Left ventricle myocardium superior (tissue), 1 donor: ENCODE measurements around the gene SOST. TPM values are rescaled to one million over a fixed set of nuclear protein-coding genes. Genes with fewer than 3 reads are reported as not detected.
A peak's percentile ranks its signal among the peaks of the same experiment; 100 is the strongest.

Experiments
- ATAC-seq: fragments of 200-7000 bp; cut with Tn5 transposase; one replicate; pipeline ENCODE4 v1.9.1; 2020; ENCODE audit warnings: mild to moderate bottlenecking, moderate library complexity
- DNase-seq: peaks from one replicate; pipeline ENCODE4 v3.0.0-alpha.2; 2020
- intact Hi-C: fragments of 100-400 bp; cut with micrococcal nuclease; formaldehyde crosslinking; loops from one replicate; pipeline ENCODE4 v1.11.0; 2022
- total RNA-seq: library from RNA; stranded (reverse); fragmentation: NEBNext Ultra II Directional; extraction: Animal tissue kit (Norgen Biotek cat#: 25700); gene quantifications from one replicate; pipeline ENCODE4 v1.2.1, GENCODE V29; 2021
- donor health status: DM: no; HTN: yes; CAD: no; lungs with severe emphysema.

Gene SOST
- total RNA-seq, 1 donor from 2014 or later: not detected

DNA sequence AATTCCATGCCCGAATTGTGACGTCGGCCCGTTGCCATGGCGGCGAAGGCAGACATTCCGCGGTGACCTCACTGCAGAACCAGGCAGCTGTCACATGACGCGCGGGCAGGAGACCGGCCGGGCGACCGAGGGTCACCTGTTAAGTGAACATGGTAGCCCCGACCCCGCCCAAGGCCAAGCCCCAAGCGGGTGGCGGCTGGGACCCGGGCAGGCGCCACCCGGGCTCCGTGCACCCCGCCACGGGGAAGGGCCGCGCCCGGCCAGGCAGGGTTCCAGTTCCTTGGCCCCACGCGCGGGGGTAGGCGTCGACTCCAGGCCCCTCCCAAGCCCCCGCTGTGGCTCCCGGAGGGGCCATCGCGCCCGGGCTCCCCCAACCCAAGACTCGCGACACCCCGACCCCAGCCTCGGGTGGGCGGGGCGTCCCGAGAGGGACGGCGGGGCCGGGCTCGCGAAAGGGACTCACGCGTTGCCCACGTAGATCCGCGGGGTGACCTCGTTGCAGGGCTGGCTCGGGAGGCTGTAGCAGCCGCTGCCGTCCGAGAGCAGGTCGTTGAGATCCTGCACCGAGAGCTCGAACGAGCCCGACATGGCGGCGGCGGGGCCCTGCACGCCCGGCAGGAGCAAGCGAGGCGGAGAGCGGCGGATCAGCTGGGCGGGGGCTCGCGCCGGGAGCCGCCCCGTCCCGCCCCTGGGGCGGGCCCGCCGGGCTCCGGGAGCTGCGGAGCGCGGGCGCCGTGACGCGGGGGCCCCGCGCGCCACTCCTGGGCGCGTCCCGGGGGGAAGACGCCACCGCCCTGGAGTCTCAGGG is 19.9 kb upstream of the SOST start, which contains the start of gene DUSP3:
DUSP3 (minus strand) TSS at position 641 of the 808 bp plus-strand sequence; CDS start at position 588, 53 bp downstream.
- DNase-seq (peak; percentile 98), ATAC-seq (peak; percentile 92)
- intact Hi-C loops: no loop called here

DNA sequence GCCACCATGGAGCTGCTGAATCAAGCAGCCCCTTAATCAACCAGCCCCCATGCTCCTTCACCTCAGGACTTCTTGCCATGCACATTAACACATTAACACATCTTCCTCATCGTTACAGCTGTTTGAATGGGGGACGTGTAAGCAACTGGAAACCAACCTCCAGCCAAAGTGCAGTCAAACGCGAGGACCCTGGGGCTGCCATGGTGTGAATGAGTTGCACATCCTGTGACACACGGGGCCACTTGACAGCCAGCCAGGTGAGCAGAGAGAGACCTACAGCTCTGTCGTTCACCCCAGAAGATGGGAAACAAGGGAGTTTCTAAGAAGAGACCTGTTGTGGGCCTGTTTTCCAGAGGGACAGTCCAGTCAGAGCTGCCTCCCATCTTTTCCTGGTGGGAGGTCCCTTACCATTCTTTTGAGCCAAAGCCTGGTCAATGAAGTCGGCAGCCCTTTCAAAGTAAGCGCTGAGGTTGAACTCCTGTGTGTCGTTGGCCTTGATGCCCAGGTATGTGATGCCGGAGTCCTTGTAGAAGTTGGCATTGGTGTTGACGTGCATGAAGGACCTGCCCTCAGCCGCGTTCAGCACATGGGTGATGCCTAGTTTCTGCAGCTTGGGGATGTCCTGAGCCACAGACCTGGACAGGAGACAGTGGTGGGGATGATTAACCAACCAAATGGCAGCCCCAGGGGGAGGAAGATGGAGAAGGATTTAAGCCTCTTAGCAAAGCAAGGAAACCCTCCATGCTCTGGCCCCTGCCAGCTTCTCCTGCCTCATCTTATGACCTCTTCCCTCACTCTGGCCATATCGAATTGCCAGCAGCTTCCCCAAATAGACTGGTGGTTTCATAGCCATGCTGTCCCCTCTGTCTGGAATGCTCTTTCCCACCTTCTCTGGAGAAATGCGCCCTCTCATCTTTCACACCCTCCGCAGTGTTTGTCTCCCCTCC is 16.0 kb upstream of the SOST start:
- DNase-seq (no peak), ATAC-seq (no peak)
- intact Hi-C loops: no loop called here

DNA sequence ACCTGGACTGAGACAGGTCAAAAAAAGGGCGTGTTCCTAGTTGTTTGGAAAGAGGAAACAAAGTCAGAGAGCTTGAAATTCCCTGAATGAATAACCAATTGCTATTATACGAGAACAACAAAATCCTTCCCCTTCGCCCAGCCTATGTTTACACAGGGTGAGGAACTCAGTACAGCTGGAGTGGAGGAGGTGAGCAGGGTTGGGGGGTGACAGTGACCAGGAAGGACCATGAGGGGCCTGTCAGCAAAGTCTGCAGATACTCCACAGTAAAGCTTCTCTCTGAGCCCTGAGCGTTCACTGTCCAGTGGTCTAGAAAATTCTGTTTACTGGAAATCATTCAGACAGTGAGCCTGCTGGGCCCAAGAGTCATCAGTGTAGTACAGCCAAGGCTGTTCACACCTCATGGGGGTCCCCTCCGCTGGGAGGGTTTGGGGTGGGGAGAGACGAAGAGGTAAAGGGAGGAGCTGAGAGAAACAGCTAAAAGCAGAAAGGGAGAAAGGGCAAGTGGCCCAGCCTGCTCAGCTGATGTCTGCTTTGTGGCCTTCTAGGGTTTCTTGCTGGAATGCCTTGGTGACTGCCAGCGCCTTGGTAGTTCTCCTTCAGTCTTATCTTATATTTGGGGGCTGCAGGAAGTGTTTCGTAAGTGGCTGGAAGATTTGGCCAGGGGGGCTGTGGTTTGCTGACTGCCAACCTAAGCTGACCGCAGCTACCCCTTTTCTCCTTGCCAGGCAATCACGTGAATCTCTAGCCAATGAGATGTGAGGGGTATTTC is 14.5 kb upstream of the SOST start:
- DNase-seq (no peak), ATAC-seq (no peak)
- intact Hi-C loops: no loop called here

DNA sequence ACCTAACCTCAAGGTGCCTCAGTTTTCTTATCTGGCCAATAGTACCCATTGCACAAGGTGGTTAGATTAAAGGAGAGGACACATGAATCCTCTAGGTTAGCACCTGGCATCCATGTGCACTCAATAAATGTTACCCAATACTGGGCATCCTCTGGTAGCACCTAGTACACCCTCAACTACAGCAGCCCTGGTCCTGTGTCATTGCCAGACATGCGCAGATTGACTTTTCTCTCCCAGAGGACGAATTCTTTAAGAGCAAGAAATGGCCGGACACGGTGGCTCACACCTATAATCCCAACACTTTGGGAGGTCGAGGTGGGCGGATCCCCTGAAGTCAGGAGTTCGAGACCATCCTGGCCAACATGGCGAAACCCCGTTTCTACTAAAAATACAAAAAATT is 12.9 kb upstream of the SOST start:
- DNase-seq: no peak
- ATAC-seq: no peak
- intact Hi-C loops: no loop called here

DNA sequence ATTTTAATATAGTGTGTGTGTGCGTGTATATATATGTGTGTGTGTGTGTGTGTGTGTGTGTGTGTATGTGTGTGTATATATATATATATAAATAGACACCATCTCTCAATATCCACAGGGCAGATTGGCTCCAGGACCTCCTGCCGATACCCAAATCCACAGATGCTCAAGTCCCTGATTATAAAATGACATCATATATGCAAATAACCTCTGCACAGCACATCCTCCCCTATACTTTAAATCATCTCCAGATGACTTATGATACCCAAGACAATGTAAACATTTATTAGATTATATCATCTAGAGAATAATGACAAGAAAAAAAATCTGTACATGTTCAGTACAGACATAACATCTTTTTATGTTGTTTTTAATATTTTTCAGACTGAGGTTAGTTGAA is 12.4 kb upstream of the SOST start:
- intact Hi-C loops: no loop called here
- ATAC-seq (no peak), DNase-seq (no peak)

DNA sequence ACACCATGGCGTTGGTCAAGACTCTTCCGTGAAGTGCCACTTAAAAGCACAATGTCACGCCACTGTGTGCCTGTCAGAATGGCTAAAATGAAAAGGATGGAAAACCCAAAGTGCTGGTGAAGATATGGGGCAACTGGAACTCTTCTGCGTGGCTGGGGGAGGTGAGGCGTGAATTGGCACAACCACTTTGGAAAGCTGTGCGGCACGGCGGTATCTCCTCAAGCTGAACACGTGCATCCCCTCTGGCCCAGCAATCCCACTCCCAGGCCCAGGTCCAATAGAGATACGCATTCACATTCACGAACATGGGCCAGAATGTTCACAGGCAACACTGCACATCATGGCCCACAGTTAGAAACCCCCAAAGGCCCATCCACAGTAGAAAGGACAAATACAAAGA is 11.3 kb upstream of the SOST start:
- peak; percentile 30 for ATAC-seq
- no peak for DNase-seq
- intact Hi-C loops: no loop called here

DNA sequence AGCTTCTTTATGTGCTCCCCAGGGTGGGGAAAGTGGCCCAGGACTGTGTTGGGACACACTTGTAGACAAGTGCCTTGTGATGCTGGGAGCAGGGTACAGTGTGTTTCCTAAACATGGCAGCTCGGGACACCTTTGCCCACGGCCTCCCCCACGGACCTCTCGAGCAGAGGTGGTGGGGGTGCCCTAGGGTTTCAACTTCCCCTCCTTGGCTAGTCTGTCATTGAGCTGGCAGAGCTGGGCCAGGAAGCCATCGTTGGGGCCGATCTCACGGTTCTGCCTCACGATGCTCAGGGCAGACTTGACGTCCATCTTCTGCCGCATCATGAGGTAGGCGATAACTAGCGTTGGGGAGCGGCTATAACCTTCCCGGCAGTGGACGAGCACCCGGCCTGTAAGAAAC is 10.8 kb upstream of the SOST start:
- ATAC-seq (peak; percentile 2), DNase-seq (no peak)
- intact Hi-C loops: no loop called here

DNA sequence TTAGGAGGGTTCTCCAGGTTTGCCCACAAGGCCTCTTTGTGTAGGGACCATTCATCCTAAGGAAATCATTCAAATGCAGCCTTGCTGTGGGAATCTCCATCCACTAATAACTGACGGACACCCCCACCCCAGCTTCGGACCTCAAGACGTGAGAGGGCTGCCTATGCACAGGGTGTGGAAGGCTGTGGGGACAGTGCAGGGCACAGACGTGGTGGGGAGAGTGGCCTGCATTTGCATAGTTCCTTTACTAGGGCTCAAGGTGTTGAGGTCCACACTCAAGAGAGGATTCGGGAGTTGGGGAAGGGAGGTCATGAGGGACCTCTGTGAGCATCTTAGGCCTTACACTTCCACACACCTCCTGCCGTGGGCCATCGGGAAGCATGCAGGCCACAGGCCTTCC is 10.4 kb upstream of the SOST start:
- intact Hi-C loops: no loop called here
- peak; percentile 3 for ATAC-seq
- no peak for DNase-seq

DNA sequence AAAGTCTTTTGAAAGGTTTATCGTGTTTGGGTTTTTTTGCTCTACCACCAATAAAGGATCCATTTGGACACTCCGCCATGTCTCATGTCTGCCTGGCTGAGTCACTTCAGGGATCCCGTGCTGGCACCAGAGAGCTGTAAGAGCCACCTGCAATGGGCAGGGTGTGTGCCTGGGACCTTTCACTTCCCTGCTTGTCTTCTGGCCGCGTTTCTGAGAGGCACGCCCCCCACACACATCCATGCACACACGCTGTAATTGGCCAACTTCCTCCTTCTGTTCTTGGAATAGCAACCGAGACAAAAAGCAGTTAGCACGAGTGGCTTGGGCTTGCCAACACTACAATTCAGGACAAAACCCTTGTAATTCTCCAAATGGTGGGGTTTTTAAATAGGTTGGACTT is 9.8 kb upstream of the SOST start:
- ATAC-seq (peak; percentile 81), DNase-seq (peak; percentile 79)
- intact Hi-C loops: no loop called here

DNA sequence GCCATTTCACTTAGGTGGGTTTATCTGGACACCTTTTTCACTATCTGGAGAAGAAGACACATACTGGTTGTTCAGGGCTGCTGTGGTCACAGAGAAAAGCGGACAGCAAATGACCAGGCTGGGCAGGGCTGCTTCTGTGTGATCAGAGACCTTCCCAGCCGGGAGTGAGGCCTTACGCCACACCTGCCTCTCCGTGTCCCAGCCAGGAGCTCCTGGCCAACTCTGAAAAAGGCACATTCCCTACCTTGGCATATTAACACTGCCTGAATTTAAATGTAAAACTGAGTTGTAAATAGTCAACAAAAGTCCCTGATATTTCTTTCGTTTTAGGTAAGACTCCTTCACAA is 9.1 kb upstream of the SOST start:
- ATAC-seq (no peak), DNase-seq (no peak)
- intact Hi-C loops: no loop called here

DNA sequence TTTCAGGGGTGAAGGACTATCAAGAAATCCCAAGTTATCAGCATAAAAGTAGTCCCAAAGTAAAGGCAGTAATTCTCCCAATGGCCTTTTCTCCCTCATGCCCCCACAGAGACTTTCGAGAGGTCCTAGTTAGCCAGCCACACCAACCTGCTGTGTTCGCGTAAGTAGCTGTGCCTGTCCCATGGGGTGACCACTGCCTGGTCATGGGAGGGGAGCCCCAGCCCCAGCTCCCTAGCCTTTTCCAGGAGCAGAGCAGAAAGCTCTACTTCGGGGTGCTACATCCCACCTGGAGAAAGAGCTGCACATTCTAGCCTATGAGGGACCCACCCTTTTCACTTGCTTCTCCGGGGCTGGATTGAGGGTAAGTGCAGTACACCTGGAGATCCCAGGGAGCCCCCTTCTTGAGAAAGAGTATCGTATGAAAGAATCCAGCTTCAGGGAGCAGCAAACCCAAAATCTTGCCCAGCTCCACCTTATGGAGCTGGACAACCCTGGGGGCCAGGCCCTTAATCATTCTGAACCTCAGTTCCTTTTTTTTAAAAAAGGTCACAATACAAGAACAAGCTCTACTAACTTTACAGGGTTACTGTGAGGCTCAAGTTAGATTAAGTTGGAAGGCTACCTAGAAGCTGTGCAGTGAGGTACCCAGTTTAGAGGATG is 8.6 kb upstream of the SOST start:
- ATAC-seq (no peak), DNase-seq (no peak)
- intact Hi-C loops: no loop called here

DNA sequence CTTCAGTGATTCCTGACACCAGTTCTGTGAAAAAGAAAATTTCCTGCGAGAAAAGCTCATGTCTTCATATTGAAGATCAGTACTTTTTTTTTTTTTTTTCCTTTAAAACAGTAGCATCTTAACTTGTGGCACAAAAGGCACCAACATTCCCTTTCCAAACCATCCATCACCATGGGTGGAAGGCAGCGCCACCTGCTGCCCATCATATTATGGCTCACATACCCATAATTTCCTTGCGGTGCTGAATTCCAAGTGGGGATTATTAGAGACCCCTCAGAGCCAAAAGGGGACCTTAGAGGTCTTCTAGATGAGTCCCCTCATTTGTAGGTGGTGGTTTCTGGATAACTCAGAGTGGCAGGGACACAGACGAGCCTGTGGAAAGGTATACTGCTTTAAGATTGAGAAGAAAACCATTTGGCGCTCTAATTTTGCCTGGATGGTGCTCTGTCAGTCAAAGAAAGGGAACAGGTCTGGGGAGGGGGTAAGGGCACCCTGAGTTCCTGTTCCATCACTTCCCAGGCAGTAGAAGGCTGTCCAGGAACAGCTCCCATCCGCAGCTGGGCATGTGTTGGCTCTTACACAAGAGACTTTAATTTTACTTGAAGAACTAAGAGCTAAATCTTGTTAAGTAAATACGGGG is 7.9 kb upstream of the SOST start:
- DNase-seq (peak; percentile 81), ATAC-seq (no peak)
- intact Hi-C loops: no loop called here

DNA sequence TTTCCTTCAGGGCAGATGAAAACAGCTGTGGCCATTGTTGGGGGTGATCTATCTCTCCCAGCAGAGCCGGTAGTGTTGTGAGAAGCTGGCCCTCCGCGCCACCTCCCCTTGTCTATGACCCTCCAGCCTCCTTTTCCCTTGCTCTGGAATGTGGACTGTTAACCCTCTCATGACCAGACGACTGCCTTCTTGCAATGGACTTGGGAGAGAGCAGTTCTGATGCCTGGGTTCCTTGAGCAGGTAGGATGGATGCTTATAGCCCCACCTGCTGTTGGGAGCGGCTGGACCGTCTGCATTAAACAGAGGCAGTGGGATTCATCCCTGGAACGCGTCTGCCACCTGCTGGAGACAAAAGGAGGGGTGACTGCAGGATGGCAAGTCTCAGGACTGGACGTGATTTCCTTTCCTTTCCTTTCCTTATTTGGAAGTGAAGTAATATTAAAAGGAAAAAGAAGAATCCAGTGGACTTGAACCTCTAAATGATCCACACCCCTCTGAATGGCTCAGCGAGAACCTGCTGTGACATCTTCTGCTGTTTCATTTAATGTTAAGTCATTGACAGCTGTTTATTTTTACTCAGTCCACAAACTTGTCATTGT is 1.8 kb upstream of the SOST start:
- intact Hi-C loops: loop anchor here (2.0 kb wide), 1 partner anchor 66 kb away; no protein-coding TSS in a partner anchor
- DNase-seq: peak; percentile 93
- ATAC-seq: peak; percentile 86

DNA sequence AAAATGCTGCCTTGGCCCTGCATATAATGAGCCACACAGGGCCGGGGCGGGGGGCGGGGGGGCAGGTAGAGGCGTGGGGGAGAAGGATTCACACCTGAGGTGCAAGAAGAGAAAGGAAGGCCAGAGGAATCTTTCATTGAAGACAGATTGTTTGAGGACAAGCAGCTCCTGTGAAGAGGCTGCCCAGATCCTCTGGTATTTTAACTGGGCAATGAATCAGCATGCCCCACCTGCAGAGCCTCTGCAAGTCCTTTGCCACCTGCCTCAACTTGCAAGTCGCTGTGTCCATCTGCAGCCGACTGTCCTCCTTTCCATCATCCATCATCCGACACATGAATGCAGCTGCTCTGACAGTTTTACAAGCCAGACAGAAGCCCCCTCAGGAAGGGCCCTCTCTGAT is 1.2 kb upstream of the SOST start:
- intact Hi-C loops: loop anchor here (2.0 kb wide), 1 partner anchor 65 kb away; no protein-coding TSS in a partner anchor
- DNase-seq (no peak), ATAC-seq (no peak)

DNA sequence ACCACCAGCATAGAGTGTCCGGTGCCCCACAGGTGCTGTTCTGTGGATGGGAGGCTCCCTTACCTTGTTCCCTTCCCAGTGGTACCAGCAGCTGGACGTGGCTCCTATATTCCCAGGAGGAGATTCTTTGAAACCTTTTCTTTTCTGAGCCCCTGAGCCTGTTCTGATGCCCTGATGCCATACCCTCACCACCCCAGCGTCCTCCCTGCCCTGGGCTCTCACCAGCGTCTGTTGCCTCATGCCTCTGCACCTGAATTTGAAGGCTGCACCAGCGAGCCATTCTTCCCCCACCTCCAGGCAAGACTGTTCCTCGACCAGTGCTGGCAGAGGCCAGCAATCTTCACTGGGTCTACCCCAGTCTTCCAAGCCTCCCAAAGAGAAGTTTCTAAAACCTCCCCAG is 505 bp downstream of the SOST start:
- no peak for ATAC-seq
- no peak for DNase-seq
- intact Hi-C loops: no loop called here

DNA sequence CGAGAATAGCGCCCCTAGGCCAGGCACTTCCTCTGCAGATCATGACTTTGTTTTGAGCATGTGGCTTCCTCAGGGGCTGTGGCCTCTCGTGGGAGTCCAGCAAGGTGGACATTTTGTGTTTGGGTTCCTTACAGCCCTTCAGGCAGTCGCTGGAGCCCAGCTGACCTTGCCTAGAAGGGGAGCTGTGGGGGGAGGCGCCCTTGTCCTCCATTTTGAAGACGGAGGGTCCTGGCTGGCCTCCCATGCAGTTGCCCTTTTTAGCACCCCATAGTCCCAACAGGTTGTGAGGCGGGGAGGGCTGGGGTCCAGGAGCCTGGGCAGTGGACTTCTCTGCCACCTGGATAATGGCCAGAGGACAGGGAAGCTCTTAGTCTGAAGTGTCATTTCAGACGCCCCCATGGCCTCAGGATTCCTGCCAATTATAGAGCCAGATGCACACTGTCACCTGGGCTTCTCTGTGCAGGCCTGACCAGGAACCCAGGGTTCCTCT is 1.4 kb downstream of the SOST start:
- DNase-seq: no peak
- intact Hi-C loops: no loop called here
- no peak for ATAC-seq

DNA sequence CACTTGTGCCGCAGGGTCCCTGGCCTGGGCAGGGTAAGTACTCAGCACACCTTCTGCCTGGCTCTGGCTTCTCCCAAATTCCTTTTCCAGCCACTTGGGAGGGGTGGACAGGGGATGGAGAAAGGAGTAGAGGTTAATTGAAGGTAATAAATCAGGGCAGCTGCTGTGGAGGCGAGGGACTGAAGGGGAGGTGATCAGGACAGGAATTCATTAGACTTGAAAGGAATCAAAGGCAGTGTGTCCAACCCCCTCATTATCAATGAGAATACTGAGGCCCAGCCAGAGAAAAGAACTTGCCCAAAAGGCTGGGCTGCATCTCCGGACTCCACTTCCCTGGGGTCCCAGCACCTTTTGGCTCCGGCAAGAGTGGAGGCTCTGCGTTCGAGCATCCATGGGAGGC is 2.4 kb downstream of the SOST start:
- no peak for DNase-seq
- intact Hi-C loops: no loop called here
- ATAC-seq: no peak

DNA sequence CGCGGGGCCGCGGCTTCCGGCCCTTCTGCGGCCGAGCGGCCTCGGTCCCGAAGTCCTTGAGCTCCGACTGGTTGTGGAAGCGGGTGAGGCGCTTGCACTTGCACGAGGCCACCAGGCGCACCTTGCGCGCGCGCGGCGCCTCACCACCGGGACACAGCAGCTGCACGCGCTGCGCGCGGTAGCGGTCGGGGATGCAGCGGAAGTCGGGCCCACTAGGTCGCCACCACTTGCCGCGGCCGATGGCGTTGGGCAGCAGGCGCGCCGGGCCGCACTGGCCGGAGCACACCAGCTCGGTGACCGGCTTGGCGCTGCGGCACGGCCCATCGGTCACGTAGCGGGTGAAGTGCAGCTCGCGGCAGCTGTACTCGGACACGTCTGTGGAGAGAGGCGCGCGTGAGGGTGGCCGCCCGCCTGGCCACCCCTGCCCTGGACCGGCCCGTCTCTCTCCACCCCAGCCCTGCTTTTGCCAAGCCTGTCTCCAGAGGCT is 3.2 kb downstream of the SOST start:
- intact Hi-C loops: no loop called here
- ATAC-seq (peak; percentile 40), DNase-seq (peak; percentile 52)
